ENCODE measurements around the gene BOK. TPM values are rescaled to one million over a fixed set of nuclear protein-coding genes. Genes with fewer than 3 reads are reported as not detected.

BOK gene
- total and polyA plus RNA-seq, 4 donors = 11.3 to 82.1 (median 44.0) TPM

DNA sequence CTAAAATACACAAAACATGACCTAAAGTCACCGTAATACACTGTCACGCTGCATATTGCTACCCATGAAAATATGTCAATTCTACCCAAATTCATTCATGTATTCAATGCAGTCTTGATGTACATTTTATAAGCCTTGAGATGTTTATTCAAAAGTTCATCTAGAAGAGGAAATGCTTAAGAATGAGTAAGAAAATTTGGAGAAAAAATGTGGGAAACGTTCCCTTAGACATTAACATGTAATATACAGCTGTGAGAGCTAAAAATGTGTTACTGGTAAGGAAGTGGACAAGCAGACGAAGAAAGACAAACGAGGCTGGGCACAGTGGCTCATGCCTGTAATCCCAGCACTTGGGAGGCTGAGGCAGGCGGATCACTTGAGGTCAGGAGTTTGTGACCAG is 41.1 kb downstream of the BOK start:
- Histone ChIP-seq H3K27ac (ENCODE audit: low read depth in 1 of 2, low read length in 2 of 2) (no peak overlapping the region), H3K4me3 (ENCODE audit: low read depth in 1 of 3, low read length in 3 of 3) (no peak overlapping the region), H3K4me1 (ENCODE audit: control insufficient read depth in 4 of 4, insufficient read depth in 4 of 4, low read length in 3 of 4) (no peaks in the 10 kb centered on the region), H3K36me3 (ENCODE audit: control insufficient read depth in 4 of 4, insufficient read depth in 3 of 4, low read depth in 1 of 4, low read length in 3 of 4) (peaks cover 4 to 37% (median 23%) of the 10 kb centered on the region in 4 donors), H3K9ac (ENCODE audit: low read depth in 1 of 2, low read length in 2 of 2) (no peak overlapping the region), H3K9me3 (ENCODE audit: control insufficient read depth in 4 of 4, low read length in 3 of 4) (no peaks in the 10 kb centered on the region), H3K27me3 (ENCODE audit: control insufficient read depth in 4 of 4, insufficient read depth in 4 of 4, low read length in 3 of 4) (no peaks in the 10 kb centered on the region)
- 88% methylated on average over 6 of the region's 6 CpGs for WGBS
- no peak for DNase-seq (ENCODE audit: low spot score)
- no peak for TF ChIP-seq REST (IDR thresholded peaks at IDR 0.05)
- TF ChIP-seq HNF4A (conservative IDR thresholded peaks at IDR 0.05) = no peak
- no peak for TF ChIP-seq GABPA (IDR thresholded peaks at IDR 0.05 in 1 of 2, conservative IDR thresholded peaks at IDR 0.05 in 1 of 2)
- no peak for TF ChIP-seq RAD21 (IDR thresholded peaks at IDR 0.05)
- no peak for TF ChIP-seq RXRA (IDR thresholded peaks at IDR 0.05)
- TF ChIP-seq SP1 (IDR thresholded peaks at IDR 0.05) = no peak
- no peak for TF ChIP-seq JUND (IDR thresholded peaks at IDR 0.05)
- no peak for TF ChIP-seq TAF1 (conservative IDR thresholded peaks at IDR 0.05)
- TF ChIP-seq FOXA1 (IDR thresholded peaks at IDR 0.05) = no peak
- TF ChIP-seq, protein P1, sequence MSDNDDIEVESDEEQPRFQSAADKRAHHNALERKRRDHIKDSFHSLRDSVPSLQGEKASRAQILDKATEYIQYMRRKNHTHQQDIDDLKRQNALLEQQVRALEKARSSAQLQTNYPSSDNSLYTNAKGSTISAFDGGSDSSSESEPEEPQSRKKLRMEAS (IDR thresholded peaks at IDR 0.05) = no peak
- no peak for TF ChIP-seq CTCF (IDR thresholded peaks at IDR 0.05; ENCODE audit: low read depth, low read length, missing input control)
- TF ChIP-seq FOXA2 (IDR thresholded peaks at IDR 0.05) = no peak
- TF ChIP-seq YY1 (IDR thresholded peaks at IDR 0.05) = no peak

DNA sequence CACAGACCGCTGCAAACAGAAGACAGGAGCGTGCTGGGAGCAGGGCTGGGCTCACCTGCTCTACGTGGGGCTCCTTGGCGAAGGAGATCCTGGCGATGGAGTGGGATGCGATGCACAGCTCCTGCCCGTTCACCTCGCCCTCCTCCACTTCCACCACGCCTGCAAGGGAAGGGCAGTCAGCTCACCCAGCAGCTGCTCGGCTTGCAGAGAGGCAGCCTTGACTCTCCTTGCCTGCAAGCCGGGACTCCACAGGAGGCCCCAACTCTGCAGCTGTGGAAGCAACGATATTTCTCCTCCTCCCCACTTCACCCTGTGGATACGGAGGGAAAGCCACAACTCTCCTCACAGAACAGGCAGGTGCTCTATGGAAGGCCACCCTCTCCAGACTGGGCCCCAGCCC is 43.3 kb downstream of the BOK start:
- Histone ChIP-seq H3K36me3 (ENCODE audit: control insufficient read depth in 4 of 4, insufficient read depth in 3 of 4, low read depth in 1 of 4, low read length in 3 of 4) (peaks cover 4 to 45% (median 24%) of the 10 kb centered on the region in 4 donors), H3K27me3 (ENCODE audit: control insufficient read depth in 4 of 4, insufficient read depth in 4 of 4, low read length in 3 of 4) (no peaks in the 10 kb centered on the region), H3K4me1 (ENCODE audit: control insufficient read depth in 4 of 4, insufficient read depth in 4 of 4, low read length in 3 of 4) (no peaks in the 10 kb centered on the region), H3K9me3 (ENCODE audit: control insufficient read depth in 4 of 4, low read length in 3 of 4) (no peaks in the 10 kb centered on the region), H3K9ac (ENCODE audit: low read depth in 1 of 2, low read length in 2 of 2) (no peak overlapping the region), H3K27ac (ENCODE audit: low read depth in 1 of 2, low read length in 2 of 2) (no peak overlapping the region), H3K4me3 (ENCODE audit: low read depth in 1 of 3, low read length in 3 of 3) (no peak overlapping the region)
- TF ChIP-seq GABPA (IDR thresholded peaks at IDR 0.05 in 1 of 2, conservative IDR thresholded peaks at IDR 0.05 in 1 of 2) (no peak), SP1 (IDR thresholded peaks at IDR 0.05) (no peak), EGR1 (IDR thresholded peaks at IDR 0.05; ENCODE audit: low read depth in 2 of 2) (no peak), JUND (IDR thresholded peaks at IDR 0.05) (no peak), TAF1 (conservative IDR thresholded peaks at IDR 0.05) (no peak)
- no peak for DNase-seq (ENCODE audit: low spot score)
- 96% methylated on average over 13 of the region's 13 CpGs for WGBS

Measured in liver (tissue), 9 donors.